ENCODE measurements around the gene MTCP1.
A peak's percentile ranks its signal among the peaks of the same experiment; 100 is the strongest.

- TF ChIP-seq TEAD4 (IDR thresholded peaks at IDR 0.05; ENCODE audit: low read depth, low read length) (no peak), SRF (IDR thresholded peaks at IDR 0.05; ENCODE audit: low read depth, low read length) (no peak), RFX5 (IDR thresholded peaks at IDR 0.05; ENCODE audit: borderline replicate concordance, low read depth, low read length) (no peak), ATF3 (IDR thresholded peaks at IDR 0.05; ENCODE audit: insufficient read depth, low read depth, low read length) (no peak), POLR2A (IDR thresholded peaks at IDR 0.05; ENCODE audit: control extremely low read depth in 1 of 2, low read depth in 2 of 2, low read length in 2 of 2) (peak; percentile 42 to 60), JUN (IDR thresholded peaks at IDR 0.05; ENCODE audit: low read depth, low read length) (no peak), CTCF (IDR thresholded peaks at IDR 0.05; ENCODE audit: control extremely low read depth in 1 of 3, insufficient read depth in 1 of 3, low read depth in 1 of 3, low read length in 3 of 3) (no peak), POLR2AphosphoS5 (IDR thresholded peaks at IDR 0.05; ENCODE audit: low read depth, low read length) (0 out of 2 replicates have a peak, but pooled peaks have one; percentile 59), RNF2 (IDR thresholded peaks at IDR 0.05; ENCODE audit: borderline replicate concordance, low read depth, low read length, missing control alignments, poor library complexity, severe bottlenecking) (no peak), TAF1 (IDR thresholded peaks at IDR 0.05; ENCODE audit: low read depth, low read length) (peak; percentile 71), POU5F1 (IDR thresholded peaks at IDR 0.05; ENCODE audit: low read depth, low read length) (no peak), CHD1 (IDR thresholded peaks at IDR 0.05; ENCODE audit: low read depth, low read length) (no peak), MAX (IDR thresholded peaks at IDR 0.05) (peak; percentile 63)
Observed at GRCh38 chrX:155026727-155027508, 44.0 kb downstream of the MTCP1 start, which contains the start of gene FUNDC2.
